Measurements from ENCODE around the gene TNFAIP8L1.

The TNFAIP8L1 gene

DNA sequence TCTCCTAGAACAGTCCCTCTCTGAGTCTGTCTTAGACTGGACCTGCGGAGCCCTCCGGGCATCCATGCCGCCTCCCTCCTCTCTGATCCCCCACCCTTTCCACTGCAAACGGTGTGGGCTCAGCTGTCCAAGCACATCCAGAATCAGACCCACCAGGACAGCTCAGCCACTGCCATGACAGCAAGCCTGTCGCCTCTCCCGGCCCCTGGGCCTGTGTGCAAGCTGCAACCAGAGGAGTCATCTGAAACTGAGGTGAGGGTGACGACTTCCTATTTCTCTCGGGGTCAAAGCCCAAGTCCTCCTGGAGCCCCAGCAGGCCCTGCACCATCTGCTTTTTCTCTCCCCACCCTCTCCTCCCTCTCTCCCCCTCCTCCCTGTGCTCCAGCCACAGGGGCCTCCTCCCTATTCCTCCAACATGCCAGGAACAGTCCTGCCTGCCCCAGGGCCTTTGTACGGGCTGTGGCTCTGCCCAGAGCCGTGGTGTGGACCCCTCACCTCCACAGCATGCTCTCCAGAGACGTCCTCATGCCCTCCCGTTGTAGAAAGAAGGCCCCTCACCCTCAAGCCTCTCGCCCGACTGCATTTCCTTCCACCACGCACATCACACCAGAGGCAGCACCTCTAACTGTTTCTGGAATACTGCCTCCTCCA lies 54.3 kb downstream of the TNFAIP8L1 start:
- Histone ChIP-seq H3K4me1 (ENCODE audit: control insufficient read depth, insufficient read depth, low read length) (no peaks in the 10 kb centered on the region), H3K4me3 (ENCODE audit: low read depth, low read length) (no peak overlapping the region), H3K9me3 (ENCODE audit: control insufficient read depth, insufficient read depth, low read depth, low read length) (no peaks in the 10 kb centered on the region), H3K27me3 (ENCODE audit: control insufficient read depth, insufficient read depth, low read length) (no peaks in the 10 kb centered on the region), H3K36me3 (ENCODE audit: control insufficient read depth, insufficient read depth, low read length) (peaks cover 87% of the 10 kb centered on the region), H3K27ac (ENCODE audit: low read depth, low read length) (no peak overlapping the region), H3K9ac (ENCODE audit: low read length) (no peak overlapping the region)

DNA sequence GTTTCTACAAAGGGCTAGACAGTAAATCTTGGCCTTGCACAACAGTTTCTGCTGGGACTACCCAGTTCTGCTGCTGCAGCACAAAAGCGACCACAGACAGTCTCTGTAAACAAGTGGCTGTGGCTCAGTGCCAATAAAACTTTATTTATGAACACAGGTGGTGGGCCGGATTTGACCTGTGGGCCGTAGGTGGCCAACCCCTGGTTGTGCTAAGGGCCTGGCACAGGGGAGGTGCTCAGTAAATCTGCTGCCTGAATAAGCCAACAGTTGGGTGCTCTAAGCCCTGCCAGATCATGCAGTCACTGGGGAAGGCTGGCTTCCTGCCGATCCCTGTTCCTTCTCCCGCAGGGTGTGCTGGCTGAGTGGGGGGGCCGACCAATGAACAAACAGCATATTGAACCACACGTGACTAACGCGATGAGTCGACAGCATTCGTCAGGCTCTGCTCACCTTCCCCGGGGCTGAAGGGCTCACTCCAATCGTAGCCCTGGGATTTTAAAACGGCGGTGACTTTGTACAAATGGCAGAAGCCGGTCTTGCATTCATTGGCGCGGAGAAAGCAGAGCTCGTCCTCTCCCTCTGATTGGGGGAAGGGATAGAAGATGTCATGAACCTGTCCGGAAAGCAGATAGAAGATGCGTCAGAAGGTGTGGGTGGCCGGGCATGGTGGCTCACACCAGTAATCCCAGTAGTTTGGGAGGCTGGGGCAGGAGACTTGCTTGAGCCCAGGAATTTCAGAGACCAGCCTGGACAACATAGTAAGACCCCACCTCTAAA lies 55.1 kb downstream of the TNFAIP8L1 start:
- H3K36me3 ChIP-seq (ENCODE audit: control insufficient read depth, insufficient read depth, low read length): peaks cover 84% of the 10 kb centered on the region
- H3K4me3 ChIP-seq (ENCODE audit: low read depth, low read length): no peak overlapping the region
- H3K9me3 ChIP-seq (ENCODE audit: control insufficient read depth, insufficient read depth, low read depth, low read length): no peaks in the 10 kb centered on the region
- H3K27ac ChIP-seq (ENCODE audit: low read depth, low read length): no peak overlapping the region
- H3K27me3 ChIP-seq (ENCODE audit: control insufficient read depth, insufficient read depth, low read length): no peaks in the 10 kb centered on the region
- no peaks in the 10 kb centered on the region for H3K4me1 ChIP-seq (ENCODE audit: control insufficient read depth, insufficient read depth, low read length)
- no peak overlapping the region for H3K9ac ChIP-seq (ENCODE audit: low read length)

DNA sequence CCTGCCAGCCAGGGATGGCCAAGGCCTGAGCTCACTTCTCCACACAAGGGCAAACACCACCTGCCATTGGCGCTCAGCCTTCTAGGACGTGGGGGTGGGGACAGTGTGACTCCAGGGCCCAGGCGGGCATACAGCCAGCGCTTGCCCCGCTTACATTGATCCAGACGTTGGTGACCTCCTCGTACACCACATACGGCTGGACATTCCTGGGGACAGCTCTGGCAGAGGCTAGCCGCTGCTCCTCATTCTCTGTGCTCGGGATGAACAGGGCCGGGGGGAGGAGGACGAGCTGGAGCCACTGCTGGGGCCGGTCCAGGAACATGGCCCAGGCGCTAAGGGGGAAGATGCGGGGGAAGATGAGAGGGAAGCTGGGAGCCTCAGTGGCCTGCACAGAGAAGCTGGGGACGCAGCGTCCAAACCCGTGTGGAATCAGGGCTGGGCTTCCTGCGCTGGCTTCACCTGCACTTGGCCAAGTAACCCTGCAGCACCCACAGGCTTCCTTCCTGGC lies 56.0 kb downstream of the TNFAIP8L1 start:
- Histone ChIP-seq H3K27me3 (ENCODE audit: control insufficient read depth, insufficient read depth, low read length) (no peaks in the 10 kb centered on the region), H3K27ac (ENCODE audit: low read depth, low read length) (no peak overlapping the region), H3K9ac (ENCODE audit: low read length) (no peak overlapping the region), H3K9me3 (ENCODE audit: control insufficient read depth, insufficient read depth, low read depth, low read length) (no peaks in the 10 kb centered on the region), H3K36me3 (ENCODE audit: control insufficient read depth, insufficient read depth, low read length) (peaks cover 84% of the 10 kb centered on the region), H3K4me3 (ENCODE audit: low read depth, low read length) (no peak overlapping the region), H3K4me1 (ENCODE audit: control insufficient read depth, insufficient read depth, low read length) (no peaks in the 10 kb centered on the region)

DNA sequence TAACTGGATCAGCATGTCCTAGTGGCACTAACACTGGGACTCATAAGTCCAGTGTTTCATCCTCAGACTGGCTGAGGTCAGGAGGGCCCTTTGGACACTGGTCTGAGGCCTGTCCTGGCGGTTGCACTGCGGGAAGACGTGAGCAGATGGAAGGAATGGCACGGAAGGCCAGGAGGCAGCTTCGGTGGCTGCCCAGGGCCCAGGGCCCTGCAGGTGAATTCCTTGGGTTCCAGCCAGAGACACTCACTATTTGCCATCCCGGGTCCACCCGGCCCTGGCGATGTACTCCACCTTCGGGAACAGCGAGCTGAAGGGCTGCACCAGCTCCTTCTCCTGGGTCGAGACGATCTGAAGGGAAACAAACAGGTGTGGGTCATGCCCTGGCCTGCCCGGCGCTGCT lies 58.0 kb downstream of the TNFAIP8L1 start:
- Histone ChIP-seq H3K9me3 (ENCODE audit: control insufficient read depth, insufficient read depth, low read depth, low read length) (no peaks in the 10 kb centered on the region), H3K27me3 (ENCODE audit: control insufficient read depth, insufficient read depth, low read length) (no peaks in the 10 kb centered on the region), H3K27ac (ENCODE audit: low read depth, low read length) (no peak overlapping the region), H3K4me1 (ENCODE audit: control insufficient read depth, insufficient read depth, low read length) (no peaks in the 10 kb centered on the region), H3K4me3 (ENCODE audit: low read depth, low read length) (no peak overlapping the region), H3K9ac (ENCODE audit: low read length) (no peak overlapping the region), H3K36me3 (ENCODE audit: control insufficient read depth, insufficient read depth, low read length) (peaks cover 93% of the 10 kb centered on the region)

DNA sequence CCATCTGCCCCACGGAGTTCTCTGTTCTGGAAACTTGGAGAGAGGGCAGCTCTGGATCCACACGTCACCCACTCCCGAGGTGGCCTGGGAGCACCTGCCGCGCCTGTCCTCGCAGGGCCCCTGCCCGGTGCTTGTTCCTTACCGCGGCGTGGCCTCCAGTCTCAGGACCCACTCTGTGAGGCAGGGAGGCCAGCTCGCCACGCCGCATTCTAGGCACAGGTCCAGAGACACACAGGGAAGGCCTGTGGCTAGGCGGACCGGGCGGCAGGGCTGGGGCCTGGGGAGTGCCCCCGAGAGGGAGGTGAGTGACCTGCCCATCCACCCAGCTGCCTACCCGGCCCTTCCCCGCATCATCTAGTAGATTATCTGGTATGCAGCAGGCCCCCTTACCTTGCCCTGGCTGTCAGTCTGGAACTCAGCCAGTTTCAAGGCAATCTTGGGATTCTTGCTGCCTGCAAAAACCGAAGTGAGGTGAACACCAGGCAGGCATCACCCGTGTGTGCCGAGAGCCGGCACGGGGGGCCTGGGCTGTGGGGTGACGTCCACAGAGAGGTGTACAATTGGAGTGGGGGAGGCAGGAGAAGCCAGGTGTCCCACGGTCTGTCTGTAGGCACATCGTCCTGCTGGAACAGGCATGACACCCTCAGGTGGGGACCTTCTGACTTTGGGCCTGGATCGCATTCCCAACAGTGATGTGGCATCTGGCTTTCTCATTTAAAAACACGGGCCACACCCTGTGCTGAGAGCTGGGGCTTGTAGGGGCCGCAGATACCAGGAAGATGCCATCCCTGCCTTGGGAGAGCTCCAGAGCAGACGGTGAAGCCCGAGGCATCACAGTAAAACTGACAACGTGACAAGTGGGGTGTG lies 60.7 kb downstream of the TNFAIP8L1 start:
- Histone ChIP-seq H3K4me1 (ENCODE audit: control insufficient read depth, insufficient read depth, low read length) (no peaks in the 10 kb centered on the region), H3K36me3 (ENCODE audit: control insufficient read depth, insufficient read depth, low read length) (peaks cover 91% of the 10 kb centered on the region), H3K9me3 (ENCODE audit: control insufficient read depth, insufficient read depth, low read depth, low read length) (no peaks in the 10 kb centered on the region), H3K9ac (ENCODE audit: low read length) (no peak overlapping the region), H3K27ac (ENCODE audit: low read depth, low read length) (no peak overlapping the region), H3K4me3 (ENCODE audit: low read depth, low read length) (no peak overlapping the region), H3K27me3 (ENCODE audit: control insufficient read depth, insufficient read depth, low read length) (no peaks in the 10 kb centered on the region)

DNA sequence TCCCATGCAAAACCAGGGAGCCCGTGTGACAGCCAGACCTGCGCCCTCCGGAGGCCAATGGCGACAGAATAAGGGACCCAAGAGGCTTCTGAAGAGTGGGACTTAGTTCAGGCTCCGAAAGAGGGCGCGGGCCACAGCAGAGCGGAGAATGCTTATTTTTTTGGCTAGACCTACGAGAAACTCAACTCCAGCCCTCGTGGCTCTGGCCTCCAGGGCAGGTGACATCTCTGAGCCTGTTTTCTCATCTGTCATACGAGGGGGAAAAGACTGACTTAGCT lies 61.3 kb downstream of the TNFAIP8L1 start:
- Histone ChIP-seq H3K36me3 (ENCODE audit: control insufficient read depth, insufficient read depth, low read length) (peaks cover 91% of the 10 kb centered on the region), H3K9ac (ENCODE audit: low read length) (no peak overlapping the region), H3K9me3 (ENCODE audit: control insufficient read depth, insufficient read depth, low read depth, low read length) (no peaks in the 10 kb centered on the region), H3K4me3 (ENCODE audit: low read depth, low read length) (no peak overlapping the region), H3K27ac (ENCODE audit: low read depth, low read length) (no peak overlapping the region), H3K27me3 (ENCODE audit: control insufficient read depth, insufficient read depth, low read length) (no peaks in the 10 kb centered on the region), H3K4me1 (ENCODE audit: control insufficient read depth, insufficient read depth, low read length) (no peaks in the 10 kb centered on the region)

DNA sequence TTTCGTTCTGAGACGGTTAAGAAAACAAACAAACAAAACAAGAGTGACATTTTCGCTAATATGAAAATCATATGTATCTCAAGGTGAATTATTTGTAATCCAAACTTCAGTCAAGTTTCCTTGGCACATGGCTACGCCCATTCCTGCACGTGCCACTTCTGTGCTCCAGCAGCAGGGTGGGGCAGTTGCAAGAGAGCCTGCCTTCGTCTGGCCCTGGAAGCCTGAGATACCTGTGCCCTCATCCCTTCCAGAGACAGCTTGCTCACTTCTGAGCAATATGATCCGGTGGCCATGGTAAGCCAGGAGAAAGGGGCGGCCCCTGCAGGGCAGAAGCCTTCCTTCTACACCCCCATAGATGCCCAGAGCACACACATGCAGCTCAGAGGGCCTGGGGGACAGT lies 62.2 kb downstream of the TNFAIP8L1 start:
- H3K9me3 ChIP-seq (ENCODE audit: control insufficient read depth, insufficient read depth, low read depth, low read length): no peaks in the 10 kb centered on the region
- H3K4me1 ChIP-seq (ENCODE audit: control insufficient read depth, insufficient read depth, low read length): no peaks in the 10 kb centered on the region
- no peak overlapping the region for H3K4me3 ChIP-seq (ENCODE audit: low read depth, low read length)
- no peaks in the 10 kb centered on the region for H3K27me3 ChIP-seq (ENCODE audit: control insufficient read depth, insufficient read depth, low read length)
- H3K36me3 ChIP-seq (ENCODE audit: control insufficient read depth, insufficient read depth, low read length): peaks cover 89% of the 10 kb centered on the region
- H3K27ac ChIP-seq (ENCODE audit: low read depth, low read length): no peak overlapping the region
- H3K9ac ChIP-seq (ENCODE audit: low read length): no peak overlapping the region

DNA sequence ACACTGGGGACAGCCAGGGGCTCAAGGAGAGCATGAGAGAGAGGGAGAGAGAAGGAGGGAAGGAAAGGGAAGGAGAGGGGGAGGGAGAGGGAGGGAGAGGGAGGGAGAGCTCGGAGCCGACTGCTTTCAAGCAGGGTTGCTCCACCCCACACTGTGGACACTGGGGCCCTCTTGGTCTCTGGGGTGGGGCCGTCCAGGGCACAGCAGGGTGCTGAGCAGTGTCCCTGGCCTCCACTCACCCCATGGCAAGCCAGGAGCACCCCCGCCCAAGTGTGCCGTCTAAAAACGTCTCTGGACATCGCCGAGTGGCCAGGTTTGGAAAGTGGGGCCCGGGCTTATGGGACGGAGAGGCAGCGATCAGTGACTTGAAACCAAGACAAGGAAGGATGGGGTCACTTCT lies 63.4 kb downstream of the TNFAIP8L1 start:
- no peak overlapping the region for H3K9ac ChIP-seq (ENCODE audit: low read length)
- no peak overlapping the region for H3K4me3 ChIP-seq (ENCODE audit: low read depth, low read length)
- H3K27me3 ChIP-seq (ENCODE audit: control insufficient read depth, insufficient read depth, low read length): no peaks in the 10 kb centered on the region
- H3K9me3 ChIP-seq (ENCODE audit: control insufficient read depth, insufficient read depth, low read depth, low read length): no peaks in the 10 kb centered on the region
- H3K27ac ChIP-seq (ENCODE audit: low read depth, low read length): no peak overlapping the region
- no peaks in the 10 kb centered on the region for H3K4me1 ChIP-seq (ENCODE audit: control insufficient read depth, insufficient read depth, low read length)
- H3K36me3 ChIP-seq (ENCODE audit: control insufficient read depth, insufficient read depth, low read length): peaks cover 83% of the 10 kb centered on the region

DNA sequence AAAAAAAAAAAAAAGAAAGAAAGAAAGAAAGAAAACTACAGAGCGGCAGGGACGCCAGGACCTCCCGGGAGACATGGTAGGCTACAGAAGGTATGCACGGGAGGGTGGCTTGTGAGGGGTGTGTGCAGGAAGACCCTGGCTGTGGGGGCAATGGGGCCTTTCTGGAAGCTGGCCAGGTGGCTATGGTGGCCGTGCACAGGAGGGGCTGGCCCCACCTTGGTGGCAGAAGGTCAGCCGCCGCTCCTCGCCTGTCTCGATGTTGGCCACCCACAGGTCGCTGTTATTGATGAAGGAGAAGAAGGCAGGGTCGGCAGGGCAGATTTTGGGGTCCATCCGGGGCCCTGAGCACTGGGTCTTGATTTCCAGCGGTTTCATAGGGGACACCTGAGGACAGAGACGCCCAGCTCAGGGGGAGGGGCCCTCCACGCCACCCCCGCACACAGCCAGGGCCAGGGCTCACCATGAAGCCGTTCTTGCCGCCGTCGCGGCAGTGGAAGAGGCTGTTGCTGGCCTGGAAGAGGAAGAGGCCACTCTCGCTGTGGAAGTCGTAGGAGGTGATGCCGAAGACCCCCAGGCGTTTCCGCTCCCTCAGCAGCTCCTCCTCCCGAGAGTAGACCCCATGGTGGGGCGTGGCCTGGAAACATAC lies 64.5 kb downstream of the TNFAIP8L1 start:
- Histone ChIP-seq H3K27ac (ENCODE audit: low read depth, low read length) (no peak overlapping the region), H3K4me1 (ENCODE audit: control insufficient read depth, insufficient read depth, low read length) (no peaks in the 10 kb centered on the region), H3K4me3 (ENCODE audit: low read depth, low read length) (no peak overlapping the region), H3K27me3 (ENCODE audit: control insufficient read depth, insufficient read depth, low read length) (no peaks in the 10 kb centered on the region), H3K9ac (ENCODE audit: low read length) (no peak overlapping the region), H3K36me3 (ENCODE audit: control insufficient read depth, insufficient read depth, low read length) (peaks cover 74% of the 10 kb centered on the region), H3K9me3 (ENCODE audit: control insufficient read depth, insufficient read depth, low read depth, low read length) (no peaks in the 10 kb centered on the region)

DNA sequence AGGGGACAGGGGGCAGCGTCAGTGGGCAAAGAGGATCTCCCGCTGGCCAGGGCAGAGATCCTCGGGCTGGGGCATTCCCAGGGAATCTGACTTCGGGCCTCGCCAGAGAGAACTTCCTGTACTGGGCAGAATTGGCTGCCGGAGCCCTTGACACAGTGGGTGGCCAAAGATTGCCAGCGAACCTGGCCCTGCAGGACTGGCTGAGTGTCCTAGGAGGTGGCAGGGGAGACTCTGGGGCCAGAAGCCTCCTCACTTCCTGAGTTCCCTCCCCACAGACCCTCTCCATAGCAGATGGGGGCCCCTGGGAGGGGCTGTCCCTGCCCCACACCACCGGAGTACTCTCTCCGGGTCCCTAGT lies 65.0 kb downstream of the TNFAIP8L1 start:
- Histone ChIP-seq H3K36me3 (ENCODE audit: control insufficient read depth, insufficient read depth, low read length) (peaks cover 73% of the 10 kb centered on the region), H3K27ac (ENCODE audit: low read depth, low read length) (no peak overlapping the region), H3K4me1 (ENCODE audit: control insufficient read depth, insufficient read depth, low read length) (no peaks in the 10 kb centered on the region), H3K27me3 (ENCODE audit: control insufficient read depth, insufficient read depth, low read length) (no peaks in the 10 kb centered on the region), H3K9me3 (ENCODE audit: control insufficient read depth, insufficient read depth, low read depth, low read length) (no peaks in the 10 kb centered on the region), H3K9ac (ENCODE audit: low read length) (no peak overlapping the region), H3K4me3 (ENCODE audit: low read depth, low read length) (no peak overlapping the region)

Data from HUES6 (cell line).